ENCODE data around the gene IGFBP1. TPM values are rescaled to one million over a fixed set of nuclear protein-coding genes. Genes with fewer than 3 reads are reported as not detected.

IGFBP1 gene
- total and polyA plus RNA-seq, 2 of the 13 experiments (the other 11 are each of a cell fraction or from before 2014, with no cell fraction given), result 5.4 to 885 TPM

DNA sequence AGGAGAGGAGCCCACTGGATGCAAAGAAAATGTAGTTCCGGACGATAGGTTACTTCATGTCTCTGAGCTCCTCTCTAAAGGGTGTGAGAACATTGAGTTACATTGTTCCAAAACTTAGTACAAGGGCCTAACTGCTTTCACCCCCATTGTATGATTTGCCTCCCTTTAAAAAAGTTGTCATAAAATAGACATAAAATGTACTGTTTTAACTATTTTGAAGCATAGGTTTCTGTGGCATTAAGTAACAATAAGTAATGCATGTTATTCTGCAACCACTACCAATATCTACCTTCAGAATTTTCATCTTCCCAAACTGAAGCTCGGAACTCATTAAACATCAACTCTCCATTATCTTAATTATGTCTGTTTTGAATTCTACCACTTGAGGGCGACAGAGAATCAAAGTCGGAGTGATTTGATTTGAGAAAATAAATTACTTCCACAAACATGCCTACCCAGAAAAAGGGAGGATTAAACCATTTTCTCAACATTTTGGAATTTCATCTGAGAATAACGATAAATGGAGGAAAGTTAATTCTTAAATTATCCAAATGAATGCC, 2.7 kb downstream of the IGFBP1 start (continued):
- TF ChIP-seq, protein P1, sequence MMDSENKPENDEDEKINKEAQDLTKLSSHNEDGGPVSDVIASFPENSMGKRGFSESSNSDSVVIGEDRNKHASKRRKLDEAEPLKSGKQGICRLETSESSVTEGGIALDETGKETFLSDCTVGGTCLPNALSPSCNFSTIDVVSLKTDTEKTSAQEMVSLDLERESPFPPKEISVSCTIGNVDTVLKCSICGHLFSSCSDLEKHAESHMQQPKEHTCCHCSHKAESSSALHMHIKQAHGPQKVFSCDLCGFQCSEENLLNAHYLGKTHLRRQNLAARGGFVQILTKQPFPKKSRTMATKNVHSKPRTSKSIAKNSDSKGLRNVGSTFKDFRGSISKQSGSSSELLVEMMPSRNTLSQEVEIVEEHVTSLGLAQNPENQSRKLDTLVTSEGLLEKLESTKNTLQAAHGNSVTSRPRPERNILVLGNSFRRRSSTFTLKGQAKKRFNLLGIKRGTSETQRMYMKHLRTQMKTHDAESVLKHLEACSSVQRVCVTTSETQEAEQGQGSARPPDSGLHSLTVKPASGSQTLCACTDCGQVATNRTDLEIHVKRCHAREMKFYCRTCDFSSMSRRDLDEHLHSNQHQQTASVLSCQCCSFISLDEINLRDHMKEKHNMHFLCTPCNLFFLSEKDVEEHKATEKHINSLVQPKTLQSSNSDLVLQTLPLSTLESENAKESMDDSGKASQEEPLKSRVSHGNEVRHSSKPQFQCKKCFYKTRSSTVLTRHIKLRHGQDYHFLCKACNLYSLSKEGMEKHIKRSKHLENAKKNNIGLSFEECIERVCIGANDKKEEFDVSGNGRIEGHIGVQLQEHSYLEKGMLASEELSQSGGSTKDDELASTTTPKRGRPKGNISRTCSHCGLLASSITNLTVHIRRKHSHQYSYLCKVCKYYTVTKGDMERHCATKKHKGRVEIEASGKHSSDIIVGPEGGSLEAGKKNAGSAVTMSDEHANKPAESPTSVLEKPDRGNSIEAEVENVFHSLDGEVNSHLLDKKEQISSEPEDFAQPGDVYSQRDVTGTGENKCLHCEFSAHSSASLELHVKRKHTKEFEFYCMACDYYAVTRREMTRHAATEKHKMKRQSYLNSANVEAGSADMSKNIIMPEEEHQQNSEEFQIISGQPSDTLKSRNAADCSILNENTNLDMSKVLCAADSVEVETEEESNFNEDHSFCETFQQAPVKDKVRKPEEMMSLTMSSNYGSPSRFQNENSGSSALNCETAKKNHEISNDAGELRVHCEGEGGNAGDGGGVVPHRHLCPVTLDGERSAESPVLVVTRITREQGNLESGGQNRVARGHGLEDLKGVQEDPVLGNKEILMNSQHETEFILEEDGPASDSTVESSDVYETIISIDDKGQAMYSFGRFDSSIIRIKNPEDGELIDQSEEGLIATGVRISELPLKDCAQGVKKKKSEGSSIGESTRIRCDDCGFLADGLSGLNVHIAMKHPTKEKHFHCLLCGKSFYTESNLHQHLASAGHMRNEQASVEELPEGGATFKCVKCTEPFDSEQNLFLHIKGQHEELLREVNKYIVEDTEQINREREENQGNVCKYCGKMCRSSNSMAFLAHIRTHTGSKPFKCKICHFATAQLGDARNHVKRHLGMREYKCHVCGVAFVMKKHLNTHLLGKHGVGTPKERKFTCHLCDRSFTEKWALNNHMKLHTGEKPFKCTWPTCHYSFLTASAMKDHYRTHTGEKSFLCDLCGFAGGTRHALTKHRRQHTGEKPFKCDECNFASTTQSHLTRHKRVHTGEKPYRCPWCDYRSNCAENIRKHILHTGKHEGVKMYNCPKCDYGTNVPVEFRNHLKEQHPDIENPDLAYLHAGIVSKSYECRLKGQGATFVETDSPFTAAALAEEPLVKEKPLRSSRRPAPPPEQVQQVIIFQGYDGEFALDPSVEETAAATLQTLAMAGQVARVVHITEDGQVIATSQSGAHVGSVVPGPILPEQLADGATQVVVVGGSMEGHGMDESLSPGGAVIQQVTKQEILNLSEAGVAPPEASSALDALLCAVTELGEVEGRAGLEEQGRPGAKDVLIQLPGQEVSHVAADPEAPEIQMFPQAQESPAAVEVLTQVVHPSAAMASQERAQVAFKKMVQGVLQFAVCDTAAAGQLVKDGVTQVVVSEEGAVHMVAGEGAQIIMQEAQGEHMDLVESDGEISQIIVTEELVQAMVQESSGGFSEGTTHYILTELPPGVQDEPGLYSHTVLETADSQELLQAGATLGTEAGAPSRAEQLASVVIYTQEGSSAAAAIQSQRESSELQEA (CRISPR knock-in tag; IDR thresholded peaks at IDR 0.05; ENCODE audit: not compliant biosample characterization), result no peak
- TF ChIP-seq STAG1 (CRISPR knock-in tag; IDR thresholded peaks at IDR 0.05), result peak; percentile 39
- TF ChIP-seq RORA (CRISPR knock-in tag; IDR thresholded peaks at IDR 0.05), result 0 out of 2 replicates have a peak, but pooled peaks have one; percentile 33
- TF ChIP-seq ZKSCAN1 (IDR thresholded peaks at IDR 0.05; ENCODE audit: low read length), result no peak
- TF ChIP-seq ZNF558 (CRISPR knock-in tag; IDR thresholded peaks at IDR 0.05; ENCODE audit: borderline replicate concordance), result peak; percentile 9
- peak; percentile 21; the same call in 1 of the 2 replicates for TF ChIP-seq ZNF557 (CRISPR knock-in tag; IDR thresholded peaks at IDR 0.05)
- TF ChIP-seq NFRKB (IDR thresholded peaks at IDR 0.05), result no peak
- peak; percentile 20; the same call in 1 of the 2 replicates for TF ChIP-seq CEBPG (CRISPR knock-in tag; IDR thresholded peaks at IDR 0.05)
- TF ChIP-seq, protein P2, sequence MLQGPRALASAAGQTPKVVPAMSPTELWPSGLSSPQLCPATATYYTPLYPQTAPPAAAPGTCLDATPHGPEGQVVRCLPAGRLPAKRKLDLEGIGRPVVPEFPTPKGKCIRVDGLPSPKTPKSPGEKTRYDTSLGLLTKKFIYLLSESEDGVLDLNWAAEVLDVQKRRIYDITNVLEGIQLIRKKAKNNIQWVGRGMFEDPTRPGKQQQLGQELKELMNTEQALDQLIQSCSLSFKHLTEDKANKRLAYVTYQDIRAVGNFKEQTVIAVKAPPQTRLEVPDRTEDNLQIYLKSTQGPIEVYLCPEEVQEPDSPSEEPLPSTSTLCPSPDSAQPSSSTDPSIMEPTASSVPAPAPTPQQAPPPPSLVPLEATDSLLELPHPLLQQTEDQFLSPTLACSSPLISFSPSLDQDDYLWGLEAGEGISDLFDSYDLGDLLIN (CRISPR knock-in tag; IDR thresholded peaks at IDR 0.05; ENCODE audit: borderline replicate concordance), result no peak
- TF ChIP-seq, protein P3, sequence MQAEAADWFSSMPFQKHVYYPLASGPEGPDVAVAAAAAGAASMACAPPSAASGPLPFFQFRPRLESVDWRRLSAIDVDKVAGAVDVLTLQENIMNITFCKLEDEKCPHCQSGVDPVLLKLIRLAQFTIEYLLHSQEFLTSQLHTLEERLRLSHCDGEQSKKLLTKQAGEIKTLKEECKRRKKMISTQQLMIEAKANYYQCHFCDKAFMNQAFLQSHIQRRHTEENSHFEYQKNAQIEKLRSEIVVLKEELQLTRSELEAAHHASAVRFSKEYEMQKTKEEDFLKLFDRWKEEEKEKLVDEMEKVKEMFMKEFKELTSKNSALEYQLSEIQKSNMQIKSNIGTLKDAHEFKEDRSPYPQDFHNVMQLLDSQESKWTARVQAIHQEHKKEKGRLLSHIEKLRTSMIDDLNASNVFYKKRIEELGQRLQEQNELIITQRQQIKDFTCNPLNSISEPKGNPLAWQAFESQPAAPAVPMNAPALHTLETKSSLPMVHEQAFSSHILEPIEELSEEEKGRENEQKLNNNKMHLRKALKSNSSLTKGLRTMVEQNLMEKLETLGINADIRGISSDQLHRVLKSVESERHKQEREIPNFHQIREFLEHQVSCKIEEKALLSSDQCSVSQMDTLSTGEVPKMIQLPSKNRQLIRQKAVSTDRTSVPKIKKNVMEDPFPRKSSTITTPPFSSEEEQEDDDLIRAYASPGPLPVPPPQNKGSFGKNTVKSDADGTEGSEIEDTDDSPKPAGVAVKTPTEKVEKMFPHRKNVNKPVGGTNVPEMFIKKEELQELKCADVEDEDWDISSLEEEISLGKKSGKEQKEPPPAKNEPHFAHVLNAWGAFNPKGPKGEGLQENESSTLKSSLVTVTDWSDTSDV (CRISPR knock-in tag; IDR thresholded peaks at IDR 0.05), result no peak
- TF ChIP-seq CAMTA2 (CRISPR knock-in tag; IDR thresholded peaks at IDR 0.05; ENCODE audit: borderline replicate concordance), result no peak
- TF ChIP-seq ZNF207 (IDR thresholded peaks at IDR 0.05; ENCODE audit: borderline replicate concordance), result no peak
- TF ChIP-seq SMAD3 (CRISPR knock-in tag; IDR thresholded peaks at IDR 0.05), result 0 out of 2 replicates have a peak, but pooled peaks have one; percentile 14
- no peak for TF ChIP-seq MAF1 (CRISPR knock-in tag; IDR thresholded peaks at IDR 0.05; ENCODE audit: borderline replicate concordance)
- peak; percentile 5; the same call in 1 of the 2 replicates for TF ChIP-seq ZNF589 (CRISPR knock-in tag; conservative IDR thresholded peaks at IDR 0.05)
- no peak; the same call in 1 of the 2 replicates for TF ChIP-seq ATF7-NPFF (CRISPR knock-in tag; IDR thresholded peaks at IDR 0.05; ENCODE audit: low read depth)
- TF ChIP-seq ZSCAN22 (CRISPR knock-in tag; IDR thresholded peaks at IDR 0.05), result no peak
- TF ChIP-seq, protein P4, sequence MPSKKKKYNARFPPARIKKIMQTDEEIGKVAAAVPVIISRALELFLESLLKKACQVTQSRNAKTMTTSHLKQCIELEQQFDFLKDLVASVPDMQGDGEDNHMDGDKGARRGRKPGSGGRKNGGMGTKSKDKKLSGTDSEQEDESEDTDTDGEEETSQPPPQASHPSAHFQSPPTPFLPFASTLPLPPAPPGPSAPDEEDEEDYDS (CRISPR knock-in tag; IDR thresholded peaks at IDR 0.05), result no peak

Data from HepG2 (cell line).